ENCODE measurements around the gene WWOX.

Gene WWOX

GRCh38 chr16:79188115-79188738 is 1088.8 kb downstream of the WWOX start:
- TF ChIP-seq REST (IDR thresholded peaks at IDR 0.05; ENCODE audit: insufficient read depth in 1 of 2, low read depth in 2 of 2, low read length in 2 of 2), result no peak
- no peak for TF ChIP-seq POLR2AphosphoS5 (IDR thresholded peaks at IDR 0.05; ENCODE audit: low read depth, low read length)
- TF ChIP-seq SIN3A (IDR thresholded peaks at IDR 0.05; ENCODE audit: borderline replicate concordance, insufficient read depth, low read length), result no peak
- no peak for TF ChIP-seq TAF1 (IDR thresholded peaks at IDR 0.05; ENCODE audit: borderline replicate concordance, insufficient read depth, low read length)
- no peak for TF ChIP-seq FOXP2 (optimal IDR thresholded peaks at IDR 0.05; ENCODE audit: borderline replicate concordance, extremely low read depth, extremely low read length, insufficient read depth)

- no peak for TF ChIP-seq SIN3A (IDR thresholded peaks at IDR 0.05; ENCODE audit: borderline replicate concordance, insufficient read depth, low read length)
- TF ChIP-seq POLR2AphosphoS5 (IDR thresholded peaks at IDR 0.05; ENCODE audit: low read depth, low read length), result no peak
- TF ChIP-seq TAF1 (IDR thresholded peaks at IDR 0.05; ENCODE audit: borderline replicate concordance, insufficient read depth, low read length), result no peak
- TF ChIP-seq FOXP2 (optimal IDR thresholded peaks at IDR 0.05; ENCODE audit: borderline replicate concordance, extremely low read depth, extremely low read length, insufficient read depth), result no peak
- no peak for TF ChIP-seq REST (IDR thresholded peaks at IDR 0.05; ENCODE audit: insufficient read depth in 1 of 2, low read depth in 2 of 2, low read length in 2 of 2)
Observed at GRCh38 chr16:79188739-79189122, 1089.3 kb downstream of the WWOX start.

- TF ChIP-seq REST (IDR thresholded peaks at IDR 0.05; ENCODE audit: insufficient read depth in 1 of 2, low read depth in 2 of 2, low read length in 2 of 2) (no peak), POLR2AphosphoS5 (IDR thresholded peaks at IDR 0.05; ENCODE audit: low read depth, low read length) (no peak), TAF1 (IDR thresholded peaks at IDR 0.05; ENCODE audit: borderline replicate concordance, insufficient read depth, low read length) (no peak), FOXP2 (optimal IDR thresholded peaks at IDR 0.05; ENCODE audit: borderline replicate concordance, extremely low read depth, extremely low read length, insufficient read depth) (no peak), SIN3A (IDR thresholded peaks at IDR 0.05; ENCODE audit: borderline replicate concordance, insufficient read depth, low read length) (no peak)
Observed at GRCh38 chr16:79190542-79190941, 1091.1 kb downstream of the WWOX start.

GRCh38 chr16:79191933-79192332 is 1092.5 kb downstream of the WWOX start:
- TF ChIP-seq FOXP2 (optimal IDR thresholded peaks at IDR 0.05; ENCODE audit: borderline replicate concordance, extremely low read depth, extremely low read length, insufficient read depth) (no peak), POLR2AphosphoS5 (IDR thresholded peaks at IDR 0.05; ENCODE audit: low read depth, low read length) (no peak)

- TF ChIP-seq TAF1 (IDR thresholded peaks at IDR 0.05; ENCODE audit: borderline replicate concordance, insufficient read depth, low read length), result no peak
- TF ChIP-seq SIN3A (IDR thresholded peaks at IDR 0.05; ENCODE audit: borderline replicate concordance, insufficient read depth, low read length), result no peak
Observed at GRCh38 chr16:79192904-79193303, 1093.5 kb downstream of the WWOX start.

- no peak for TF ChIP-seq POLR2AphosphoS5 (IDR thresholded peaks at IDR 0.05; ENCODE audit: low read depth, low read length)
- no peak for TF ChIP-seq SIN3A (IDR thresholded peaks at IDR 0.05; ENCODE audit: borderline replicate concordance, insufficient read depth, low read length)
- no peak for TF ChIP-seq TAF1 (IDR thresholded peaks at IDR 0.05; ENCODE audit: borderline replicate concordance, insufficient read depth, low read length)
- no peak for TF ChIP-seq FOXP2 (optimal IDR thresholded peaks at IDR 0.05; ENCODE audit: borderline replicate concordance, extremely low read depth, extremely low read length, insufficient read depth)
- no peak for TF ChIP-seq REST (IDR thresholded peaks at IDR 0.05; ENCODE audit: insufficient read depth in 1 of 2, low read depth in 2 of 2, low read length in 2 of 2)
Observed at GRCh38 chr16:79194291-79194690, 1094.8 kb downstream of the WWOX start.
